Coronary artery (tissue), 2 donors: ENCODE data around the gene RIN3.

Source experiments
- DNase-seq: peaks from one replicate; pipeline ENCODE4 v3.0.0-alpha.2; 2017; ENCODE audit warnings: low spot score
- H3K27ac ChIP-seq, 2 donors: fragments of 200-600 bp; sonication (generic); one replicate each; pipeline ENCODE4 v1.5.1; 2016 to 2019
- H3K4me3 ChIP-seq: fragments of 200-600 bp; sonication (generic); 2 replicates; pipeline ENCODE4 v1.5.1; 2016; ENCODE audit warnings: mild to moderate bottlenecking, moderate library complexity
- TF ChIP-seq, protein P1 (sequence below): fragments of 200-600 bp; sonication (generic); IDR thresholded peaks from one replicate; pipeline ENCODE4 v1.5.1; 2019; ENCODE audit warnings: antibody characterized with exemption

The RIN3 gene

DNA sequence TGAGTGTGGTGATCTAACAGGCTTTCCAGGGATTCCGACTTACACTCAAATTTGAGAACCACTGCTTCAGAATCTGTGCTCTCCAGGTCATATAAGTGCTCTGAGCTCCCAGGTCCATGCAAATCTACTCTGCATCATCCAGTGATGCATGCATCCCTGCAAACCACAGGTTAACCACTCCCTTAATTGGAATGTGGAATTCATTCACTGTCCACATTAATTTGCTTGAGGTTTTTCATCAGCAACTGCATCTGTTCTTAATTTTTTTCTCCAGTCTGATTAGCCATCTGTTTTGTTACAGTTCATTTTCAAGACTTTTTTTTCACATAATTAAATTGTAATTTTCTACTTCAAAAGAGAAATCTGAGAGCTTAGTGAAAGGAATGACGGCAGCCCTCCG, 43.4 kb upstream of the RIN3 start:
- Histone ChIP-seq H3K27ac (no peak overlapping the region), H3K4me3 (no peak overlapping the region)
- TF ChIP-seq, protein P1, sequence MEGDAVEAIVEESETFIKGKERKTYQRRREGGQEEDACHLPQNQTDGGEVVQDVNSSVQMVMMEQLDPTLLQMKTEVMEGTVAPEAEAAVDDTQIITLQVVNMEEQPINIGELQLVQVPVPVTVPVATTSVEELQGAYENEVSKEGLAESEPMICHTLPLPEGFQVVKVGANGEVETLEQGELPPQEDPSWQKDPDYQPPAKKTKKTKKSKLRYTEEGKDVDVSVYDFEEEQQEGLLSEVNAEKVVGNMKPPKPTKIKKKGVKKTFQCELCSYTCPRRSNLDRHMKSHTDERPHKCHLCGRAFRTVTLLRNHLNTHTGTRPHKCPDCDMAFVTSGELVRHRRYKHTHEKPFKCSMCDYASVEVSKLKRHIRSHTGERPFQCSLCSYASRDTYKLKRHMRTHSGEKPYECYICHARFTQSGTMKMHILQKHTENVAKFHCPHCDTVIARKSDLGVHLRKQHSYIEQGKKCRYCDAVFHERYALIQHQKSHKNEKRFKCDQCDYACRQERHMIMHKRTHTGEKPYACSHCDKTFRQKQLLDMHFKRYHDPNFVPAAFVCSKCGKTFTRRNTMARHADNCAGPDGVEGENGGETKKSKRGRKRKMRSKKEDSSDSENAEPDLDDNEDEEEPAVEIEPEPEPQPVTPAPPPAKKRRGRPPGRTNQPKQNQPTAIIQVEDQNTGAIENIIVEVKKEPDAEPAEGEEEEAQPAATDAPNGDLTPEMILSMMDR = no peak
- no peak for DNase-seq

DNA sequence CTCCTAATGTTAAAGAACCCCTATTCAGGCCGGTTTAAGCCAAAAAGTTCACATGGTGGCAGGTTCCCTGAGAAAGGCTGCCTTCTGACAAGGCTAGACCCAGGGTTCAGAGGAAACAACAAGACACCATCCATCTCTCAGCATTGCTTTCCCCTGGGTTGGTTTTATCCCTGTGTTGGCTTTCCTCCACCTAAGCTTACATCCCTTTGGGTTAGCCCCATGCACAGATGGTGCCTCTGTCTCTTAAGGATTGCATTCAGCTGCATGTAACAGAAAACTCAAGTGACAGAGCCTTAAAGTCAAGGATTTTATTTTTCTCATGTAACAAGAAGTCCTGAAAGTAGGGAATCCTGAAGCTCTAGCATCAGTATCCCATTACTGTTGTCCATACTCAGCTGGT, 42.8 kb upstream of the RIN3 start:
- Histone ChIP-seq H3K27ac (no peak overlapping the region), H3K4me3 (no peak overlapping the region)
- TF ChIP-seq, protein P1 = no peak
- DNase-seq = no peak

DNA sequence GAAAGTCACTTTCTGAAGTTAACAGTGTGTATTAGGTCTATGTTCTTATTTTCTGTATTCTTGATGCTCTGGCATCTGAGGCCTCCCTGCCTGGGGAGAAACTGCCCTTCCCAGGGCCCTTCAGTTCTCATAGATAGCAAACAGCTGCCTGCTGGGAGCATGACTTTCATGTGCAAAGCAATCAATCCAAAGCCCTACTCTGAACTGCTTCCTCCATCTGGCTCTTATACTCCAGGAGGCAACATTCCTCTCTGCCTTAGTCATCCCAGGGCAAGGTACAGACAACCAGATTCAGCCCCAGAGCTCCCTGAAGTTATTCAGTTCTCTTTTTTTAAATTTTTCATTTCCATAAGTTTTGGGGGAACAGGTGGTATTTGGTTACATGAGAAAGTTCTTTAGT, 41.7 kb upstream of the RIN3 start:
- TF ChIP-seq, protein P1 = no peak
- Histone ChIP-seq H3K4me3 (no peak overlapping the region), H3K27ac (peak overlapping the region in 1 of 2 donors; percentile 10)
- no peak for DNase-seq

DNA sequence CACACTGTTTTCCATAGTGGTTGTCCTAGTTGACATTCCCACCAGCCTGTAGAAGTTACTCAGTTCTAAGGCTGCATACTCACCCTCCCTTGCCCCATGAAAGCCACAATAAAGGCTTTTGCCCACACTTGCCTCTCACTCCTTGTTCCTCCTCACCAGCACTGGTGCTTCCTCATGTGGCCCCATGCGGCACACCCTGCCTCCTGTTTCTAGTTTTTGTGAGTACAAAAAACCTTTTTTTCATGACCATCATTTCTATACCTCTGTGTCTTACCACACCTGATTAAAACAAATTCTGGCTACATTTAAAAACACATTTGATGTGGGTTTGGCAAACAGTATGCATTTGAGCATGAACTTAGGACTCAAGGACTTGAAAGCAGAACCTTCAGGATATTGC, 40.7 kb upstream of the RIN3 start:
- peak overlapping the region in 1 of 2 donors; percentile 72 for H3K27ac ChIP-seq
- TF ChIP-seq, protein P1 = no peak
- no peak for DNase-seq
- no peak overlapping the region for H3K4me3 ChIP-seq

DNA sequence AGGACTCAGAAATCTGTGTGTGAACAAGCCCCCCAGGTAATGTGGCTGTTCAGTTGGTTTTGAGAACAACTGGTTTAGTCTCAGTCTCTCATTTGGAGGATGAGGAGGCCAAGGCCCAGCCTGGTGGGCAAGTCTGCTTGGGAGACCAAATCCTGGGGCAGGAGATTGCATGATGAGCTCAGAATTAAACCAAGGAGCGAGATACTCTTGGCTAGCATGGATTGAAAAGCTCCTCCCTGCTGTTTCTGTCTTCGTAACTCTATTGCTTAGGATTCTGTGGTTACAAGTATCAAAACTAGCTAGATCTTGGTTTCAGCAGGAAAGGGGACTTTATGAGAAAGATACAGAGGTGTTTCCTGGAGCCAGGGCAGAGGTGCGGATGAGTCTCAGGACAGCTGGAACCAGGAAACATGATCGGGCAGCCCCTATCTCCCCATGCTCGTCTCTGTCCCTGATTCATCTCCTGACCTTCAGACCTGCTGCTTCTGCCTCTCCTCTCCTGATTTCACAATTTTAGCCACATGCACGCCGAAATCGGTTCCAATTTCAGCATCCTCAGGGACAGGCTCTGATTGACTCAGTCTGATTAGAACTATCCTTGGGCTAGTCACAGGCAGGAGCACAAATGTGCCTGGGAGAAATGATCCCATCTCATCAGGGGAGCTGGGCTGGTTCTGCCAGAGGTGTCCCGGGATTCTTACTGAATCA, 40.2 kb upstream of the RIN3 start:
- DNase-seq = peak; percentile 75
- Histone ChIP-seq H3K4me3 (no peak overlapping the region), H3K27ac (peak overlapping the region in 1 of 2 donors; percentile 72)
- TF ChIP-seq, protein P1 = no peak

DNA sequence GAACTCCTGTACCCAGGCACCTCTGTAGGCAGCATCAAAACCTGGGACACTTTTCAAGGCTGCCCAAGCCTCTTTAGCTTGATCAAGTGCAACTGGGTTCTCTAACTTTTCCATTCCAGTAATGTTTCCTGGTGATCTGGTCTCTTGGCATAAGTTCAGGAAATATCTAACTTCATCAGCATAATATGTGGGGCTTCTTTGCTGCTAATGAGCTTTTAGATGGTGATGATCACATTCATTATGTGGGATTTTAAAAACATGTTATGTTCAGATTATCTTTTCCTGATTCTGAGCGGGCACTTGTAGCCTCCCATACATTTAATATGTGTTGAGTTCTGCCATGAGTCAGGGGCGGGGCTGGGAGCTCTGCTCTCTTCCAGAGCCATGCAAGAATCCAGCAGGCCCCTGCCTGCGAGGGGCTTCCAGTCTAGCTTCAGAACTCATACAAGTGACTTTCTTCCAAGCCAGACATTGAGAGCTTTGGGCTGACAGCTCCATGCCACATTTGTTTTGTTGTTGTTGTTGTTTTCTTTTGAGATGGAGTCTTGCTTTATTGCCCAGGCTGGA, 39.5 kb upstream of the RIN3 start:
- peak overlapping the region in 1 of 2 donors; percentile 72 for H3K27ac ChIP-seq
- TF ChIP-seq, protein P1 = no peak
- H3K4me3 ChIP-seq = no peak overlapping the region
- no peak for DNase-seq

DNA sequence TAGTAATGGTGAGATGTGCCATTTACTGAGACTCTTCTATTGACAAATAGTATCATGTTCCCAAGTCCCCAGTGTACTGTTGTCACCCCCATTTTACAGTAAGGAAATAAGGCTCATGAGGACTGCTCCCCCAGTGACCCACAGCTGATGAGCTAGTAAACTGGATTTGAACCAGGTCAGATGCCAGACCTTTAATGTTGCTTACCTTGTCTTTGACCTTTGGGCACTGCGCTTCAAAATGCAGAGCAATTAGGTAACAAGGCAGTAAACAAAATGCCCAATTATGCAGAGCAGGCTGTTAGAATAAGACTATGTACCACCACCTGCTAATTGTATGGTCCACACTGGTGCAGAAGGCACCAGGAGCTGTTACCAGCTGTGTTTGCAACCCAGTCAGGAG, 38.5 kb upstream of the RIN3 start:
- no peak for DNase-seq
- no peak overlapping the region for H3K4me3 ChIP-seq
- peak overlapping the region in 1 of 2 donors; percentile 47 for H3K27ac ChIP-seq
- TF ChIP-seq, protein P1 = no peak
